OCI-LY3 (cell line): ENCODE measurements around the gene MLPH.

Experiments
- CTCF ChIP-seq: fragments of 200-600, 300-600 bp; sonication (generic); IDR thresholded peaks from 2 replicates; pipeline ENCODE4 v1.5.1; 2014; ENCODE audit warnings: antibody characterized with exemption, low read length, low read depth
- EZH2phosphoT487 ChIP-seq: fragments of 200-600 bp; shearing (Covaris generic); IDR thresholded peaks from 2 replicates; pipeline ENCODE4 v1.6.1; 2018; ENCODE audit warnings: antibody characterized with exemption, mixed run types, low read depth

DNA sequence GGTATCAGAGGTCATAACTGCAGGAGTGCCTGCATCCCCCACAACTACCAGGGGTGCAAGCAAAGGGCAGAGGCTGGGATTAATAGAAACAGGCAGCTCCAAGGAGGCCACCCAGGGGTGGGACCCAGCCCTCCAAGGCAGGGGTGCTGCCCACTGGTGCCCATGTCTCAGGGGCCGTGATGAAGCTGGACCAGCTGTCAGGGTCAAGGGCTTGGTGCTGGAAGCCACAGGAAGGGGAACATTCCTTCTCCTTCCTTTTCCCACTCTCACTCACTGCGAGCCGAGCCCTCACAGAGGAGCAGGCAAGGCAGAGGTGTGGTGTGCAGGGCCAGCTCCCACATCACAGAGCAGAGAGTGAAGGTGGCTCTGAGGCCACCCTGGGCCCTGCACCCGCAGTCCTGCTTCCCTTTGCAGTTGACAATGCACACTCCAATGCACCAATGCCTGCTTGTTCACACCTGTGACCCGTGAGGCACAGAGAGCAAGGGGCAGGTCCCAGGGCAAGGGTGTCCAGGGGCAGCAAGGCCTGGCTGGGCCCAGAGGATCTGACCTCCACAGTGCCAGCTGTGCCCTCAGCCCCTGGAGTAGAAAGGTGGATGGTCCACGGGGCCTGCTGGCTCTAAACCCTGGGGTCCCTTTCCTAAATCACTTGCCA lies 28.7 kb downstream of the MLPH start:
- TF ChIP-seq CTCF (no peak), EZH2phosphoT487 (no peak)
